ENCODE results near the gene SRGAP1.

The SRGAP1 gene

DNA sequence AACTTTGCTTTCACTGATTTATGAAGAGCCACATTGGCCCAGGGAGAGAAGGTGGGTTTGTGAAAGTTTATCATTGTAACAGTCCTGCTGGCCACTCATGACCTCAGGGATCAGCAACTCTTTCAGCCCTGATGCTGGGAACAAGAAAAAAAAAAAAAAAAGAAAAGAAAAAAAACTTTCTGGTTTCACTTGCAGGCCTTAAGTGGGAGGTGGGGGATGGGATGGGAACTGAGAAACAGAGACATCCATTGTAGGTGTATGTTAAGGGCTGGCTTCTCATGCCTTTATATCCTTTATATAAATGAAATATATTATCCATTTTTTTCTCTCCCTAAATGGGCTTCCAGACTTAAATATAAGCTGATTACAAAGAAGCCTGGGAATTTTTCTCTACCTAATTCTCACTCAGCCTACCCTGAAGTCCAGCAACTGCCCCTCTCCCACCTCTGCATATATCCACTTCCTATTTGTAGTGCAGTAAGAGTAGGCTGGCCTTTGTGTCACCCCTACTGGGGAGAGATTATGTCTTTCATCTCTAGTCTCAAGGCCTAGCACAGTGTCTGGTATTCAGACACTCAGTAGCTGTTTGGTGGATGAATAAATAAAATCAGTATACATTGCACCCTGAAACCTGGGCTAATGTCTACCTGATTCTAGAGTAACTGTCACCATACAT, 190.5 kb downstream of the SRGAP1 start:
- TF ChIP-seq FOXP2 (optimal IDR thresholded peaks at IDR 0.05; ENCODE audit: borderline replicate concordance, extremely low read depth, extremely low read length, insufficient read depth) (no peak), TAF1 (IDR thresholded peaks at IDR 0.05; ENCODE audit: borderline replicate concordance, insufficient read depth, low read length) (no peak), POLR2AphosphoS5 (IDR thresholded peaks at IDR 0.05; ENCODE audit: low read depth, low read length) (no peak), SIN3A (IDR thresholded peaks at IDR 0.05; ENCODE audit: borderline replicate concordance, insufficient read depth, low read length) (no peak)
- TF ChIP-seq, protein P1, sequence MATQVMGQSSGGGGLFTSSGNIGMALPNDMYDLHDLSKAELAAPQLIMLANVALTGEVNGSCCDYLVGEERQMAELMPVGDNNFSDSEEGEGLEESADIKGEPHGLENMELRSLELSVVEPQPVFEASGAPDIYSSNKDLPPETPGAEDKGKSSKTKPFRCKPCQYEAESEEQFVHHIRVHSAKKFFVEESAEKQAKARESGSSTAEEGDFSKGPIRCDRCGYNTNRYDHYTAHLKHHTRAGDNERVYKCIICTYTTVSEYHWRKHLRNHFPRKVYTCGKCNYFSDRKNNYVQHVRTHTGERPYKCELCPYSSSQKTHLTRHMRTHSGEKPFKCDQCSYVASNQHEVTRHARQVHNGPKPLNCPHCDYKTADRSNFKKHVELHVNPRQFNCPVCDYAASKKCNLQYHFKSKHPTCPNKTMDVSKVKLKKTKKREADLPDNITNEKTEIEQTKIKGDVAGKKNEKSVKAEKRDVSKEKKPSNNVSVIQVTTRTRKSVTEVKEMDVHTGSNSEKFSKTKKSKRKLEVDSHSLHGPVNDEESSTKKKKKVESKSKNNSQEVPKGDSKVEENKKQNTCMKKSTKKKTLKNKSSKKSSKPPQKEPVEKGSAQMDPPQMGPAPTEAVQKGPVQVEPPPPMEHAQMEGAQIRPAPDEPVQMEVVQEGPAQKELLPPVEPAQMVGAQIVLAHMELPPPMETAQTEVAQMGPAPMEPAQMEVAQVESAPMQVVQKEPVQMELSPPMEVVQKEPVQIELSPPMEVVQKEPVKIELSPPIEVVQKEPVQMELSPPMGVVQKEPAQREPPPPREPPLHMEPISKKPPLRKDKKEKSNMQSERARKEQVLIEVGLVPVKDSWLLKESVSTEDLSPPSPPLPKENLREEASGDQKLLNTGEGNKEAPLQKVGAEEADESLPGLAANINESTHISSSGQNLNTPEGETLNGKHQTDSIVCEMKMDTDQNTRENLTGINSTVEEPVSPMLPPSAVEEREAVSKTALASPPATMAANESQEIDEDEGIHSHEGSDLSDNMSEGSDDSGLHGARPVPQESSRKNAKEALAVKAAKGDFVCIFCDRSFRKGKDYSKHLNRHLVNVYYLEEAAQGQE (IDR thresholded peaks at IDR 0.05; ENCODE audit: insufficient read depth in 1 of 2, low read depth in 2 of 2, low read length in 2 of 2) = no peak

DNA sequence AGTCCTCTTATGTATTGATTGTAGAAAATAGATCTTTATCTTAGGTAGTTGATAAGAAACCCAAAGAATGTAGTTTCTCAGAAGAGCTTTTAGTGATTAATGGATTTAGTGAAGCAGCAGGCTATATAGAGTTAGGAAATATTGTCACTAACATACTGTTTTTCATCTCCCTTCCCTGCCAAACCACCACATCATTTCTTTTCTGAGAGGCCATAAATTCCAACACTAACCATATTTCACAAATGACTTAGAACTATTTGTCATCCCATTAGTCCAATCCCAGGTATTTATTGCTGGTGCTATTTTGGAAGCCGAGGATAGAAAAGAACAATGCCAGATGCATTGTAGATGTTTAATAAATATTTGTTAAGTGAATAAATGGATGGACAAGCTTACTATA, 191.9 kb downstream of the SRGAP1 start:
- no peak for TF ChIP-seq SIN3A (IDR thresholded peaks at IDR 0.05; ENCODE audit: borderline replicate concordance, insufficient read depth, low read length)
- TF ChIP-seq TAF1 (IDR thresholded peaks at IDR 0.05; ENCODE audit: borderline replicate concordance, insufficient read depth, low read length) = no peak
- TF ChIP-seq, protein P1 (IDR thresholded peaks at IDR 0.05; ENCODE audit: insufficient read depth in 1 of 2, low read depth in 2 of 2, low read length in 2 of 2) = no peak
- TF ChIP-seq POLR2AphosphoS5 (IDR thresholded peaks at IDR 0.05; ENCODE audit: low read depth, low read length) = no peak
- no peak for TF ChIP-seq FOXP2 (optimal IDR thresholded peaks at IDR 0.05; ENCODE audit: borderline replicate concordance, extremely low read depth, extremely low read length, insufficient read depth)

DNA sequence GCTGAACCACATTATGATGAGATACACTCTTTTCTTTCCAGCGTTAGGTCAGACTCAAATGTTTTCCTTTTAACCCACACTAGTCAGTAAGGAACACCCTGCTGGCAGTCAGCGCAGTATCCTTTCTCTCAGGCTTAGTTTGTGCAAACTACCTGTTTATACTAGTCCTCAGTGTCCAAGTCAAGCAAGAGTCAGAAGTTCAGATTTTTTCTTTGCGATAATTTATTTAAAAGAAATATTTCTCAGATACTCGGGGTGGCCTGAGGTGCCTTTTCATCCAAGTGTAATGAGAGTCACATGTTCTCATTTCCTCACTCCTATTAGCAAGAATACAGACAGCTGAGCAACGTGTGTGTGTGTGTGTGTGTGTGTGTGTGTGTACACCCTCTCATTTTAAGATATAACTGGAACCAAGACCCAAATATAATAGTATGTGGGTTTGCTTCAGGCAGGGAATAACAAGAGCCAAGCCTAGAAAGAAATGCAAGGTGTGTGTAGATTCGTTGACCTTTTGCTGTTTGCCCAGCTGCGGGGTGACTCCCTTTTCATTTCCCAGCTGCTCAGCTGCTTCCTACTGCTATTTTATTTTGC, 194.9 kb downstream of the SRGAP1 start:
- TF ChIP-seq POLR2AphosphoS5 (IDR thresholded peaks at IDR 0.05; ENCODE audit: low read depth, low read length) (no peak), FOXP2 (optimal IDR thresholded peaks at IDR 0.05; ENCODE audit: borderline replicate concordance, extremely low read depth, extremely low read length, insufficient read depth) (no peak), TAF1 (IDR thresholded peaks at IDR 0.05; ENCODE audit: borderline replicate concordance, insufficient read depth, low read length) (no peak), SIN3A (IDR thresholded peaks at IDR 0.05; ENCODE audit: borderline replicate concordance, insufficient read depth, low read length) (no peak)
- TF ChIP-seq, protein P1 (IDR thresholded peaks at IDR 0.05; ENCODE audit: insufficient read depth in 1 of 2, low read depth in 2 of 2, low read length in 2 of 2) = no peak

DNA sequence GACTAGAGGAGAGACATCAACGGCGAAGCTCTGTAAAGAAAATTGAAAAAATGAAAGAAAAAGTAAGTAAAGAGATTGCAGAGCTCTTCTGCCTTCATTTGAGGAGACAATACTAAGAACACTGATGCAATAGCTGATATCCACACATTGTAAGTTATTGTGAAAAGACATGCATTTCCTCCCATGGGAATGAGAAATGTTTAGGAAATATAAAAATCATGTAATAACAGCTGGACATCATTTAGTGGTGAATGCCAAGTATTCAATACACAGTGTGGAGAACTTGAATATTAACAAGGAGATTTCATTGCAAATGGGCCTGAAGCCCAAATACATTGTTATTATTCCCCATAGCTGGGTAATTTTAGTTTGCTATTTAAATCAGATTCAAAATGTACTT, 198.4 kb downstream of the SRGAP1 start:
- TF ChIP-seq SIN3A (IDR thresholded peaks at IDR 0.05; ENCODE audit: borderline replicate concordance, insufficient read depth, low read length) (no peak), TAF1 (IDR thresholded peaks at IDR 0.05; ENCODE audit: borderline replicate concordance, insufficient read depth, low read length) (no peak)
- TF ChIP-seq, protein P1 (IDR thresholded peaks at IDR 0.05; ENCODE audit: insufficient read depth in 1 of 2, low read depth in 2 of 2, low read length in 2 of 2) = no peak

Measured in PFSK-1 (cell line).